ENCODE data around the gene PCSK9.

- TF ChIP-seq CTCF (conservative IDR thresholded peaks at IDR 0.05 in 1 of 2, IDR thresholded peaks at IDR 0.05 in 1 of 2; ENCODE audit: extremely low read depth in 1 of 2, insufficient read depth in 1 of 2, low read depth in 1 of 2, low read length in 2 of 2) (no peak), EZH2 (IDR thresholded peaks at IDR 0.05; ENCODE audit: borderline replicate concordance, low read length) (no peak)
Measured at GRCh38 chr1:55076356-55076755, 37.0 kb downstream of the PCSK9 start.
